K562 (cell line): ENCODE measurements around the gene SLC19A1. TPM values are rescaled to one million over a fixed set of nuclear protein-coding genes. Genes with fewer than 3 reads are reported as not detected.

Source experiments
- ADNP ChIP-seq: fragments of 200-800 bp; sonication (Bioruptor generic); IDR thresholded peaks from 2 replicates; pipeline ENCODE4 v1.6.1; 2016; ENCODE audit warnings: missing genetic modification characterization, missing compliant biosample characterization
- BCL6 ChIP-seq: fragments of 250-450 bp; sonication (Bioruptor Pico); IDR thresholded peaks from 2 replicates; pipeline ENCODE4 v1.4.0; 2020
- CHD4 ChIP-seq: fragments of 200-600 bp; sonication (generic); IDR thresholded peaks from 3 replicates; pipeline ENCODE4 v1.6.1; 2012; ENCODE audit warnings: low read depth, mild to moderate bottlenecking, mixed read lengths, low read length, inconsistent platforms; ENCODE audit not compliant: insufficient read depth, insufficient replicate concordance, poor library complexity, severe bottlenecking
- DLX4 ChIP-seq: fragments of 250-450 bp; sonication (Bioruptor Pico); IDR thresholded peaks from 2 replicates; pipeline ENCODE4 v1.6.1; 2021; ENCODE audit warnings: mild to moderate bottlenecking
- DPF2 ChIP-seq: fragments of 450-650 bp; IDR thresholded peaks from 2 replicates; pipeline ENCODE4 v1.6.1; 2016
- ETV6 ChIP-seq, 3 experiments: fragments of 150-350 bp in 1 of 3; sonication (generic) in 1 of 3; formaldehyde crosslinking in 1 of 3; IDR thresholded peaks; 2 replicates each; pipeline versions ENCODE4 v1.6.1 to v1.8.0; 2014 to 2022; ENCODE audit warnings: borderline replicate concordance in 2 of 3, low read depth in 2 of 3, antibody characterized with exemption in 1 of 3, low read length in 1 of 3, mild to moderate bottlenecking in 1 of 3, missing genetic modification reagents in 1 of 3
- GABPB1 ChIP-seq: sonication (generic); formaldehyde crosslinking; IDR thresholded peaks from 2 replicates; pipeline ENCODE4 v1.8.0; 2022; ENCODE audit warnings: mild to moderate bottlenecking, missing genetic modification reagents
- KLF1 ChIP-seq: fragments of 450-650 bp; IDR thresholded peaks from 2 replicates; pipeline ENCODE4 v1.6.1; 2016; ENCODE audit warnings: missing genetic modification characterization, missing compliant biosample characterization
- LEF1 ChIP-seq: fragments of 450-650 bp; IDR thresholded peaks from 2 replicates; pipeline ENCODE4 v1.6.1; 2016; ENCODE audit warnings: mild to moderate bottlenecking
- PHB ChIP-seq: fragments of 250-450 bp; sonication (Bioruptor Pico); IDR thresholded peaks from 2 replicates; pipeline ENCODE4 v1.5.0; 2021
- PHF20 ChIP-seq: fragments of 450-650 bp; IDR thresholded peaks from 2 replicates; pipeline ENCODE4 v1.6.1; 2018; ENCODE audit not compliant: partially characterized antibody
- RAD21 ChIP-seq, 2 experiments: fragments of 250-450 bp in 1 of 2; fragments of 450-650 bp in 1 of 2; sonication (Bioruptor Pico) in 1 of 2; formaldehyde crosslinking in 1 of 2; IDR thresholded peaks in 1 of 2; conservative IDR thresholded peaks in 1 of 2; 2 replicates each; pipeline versions ENCODE4 v1.4.0 to v1.8.0; 2020 to 2022; ENCODE audit warnings: mild to moderate bottlenecking in 2 of 2, moderate library complexity in 1 of 2
- SAFB2 ChIP-seq: fragments of 200-400 bp; formaldehyde crosslinking; IDR thresholded peaks from 2 replicates; pipeline ENCODE4 v1.6.1; 2018; ENCODE audit warnings: borderline replicate concordance, low read length, low read depth, moderate library complexity; ENCODE audit not compliant: severe bottlenecking
- TAF15 ChIP-seq: fragments of 200-400 bp; formaldehyde crosslinking; IDR thresholded peaks from 2 replicates; pipeline ENCODE4 v1.6.1; 2017; ENCODE audit warnings: mild to moderate bottlenecking, low read depth, low read length, moderate library complexity
- TCF7L2 ChIP-seq: fragments of 150-350 bp; IDR thresholded peaks from 2 replicates; pipeline ENCODE4 v1.6.1; 2016; ENCODE audit warnings: low read depth, mild to moderate bottlenecking, low read length, moderate library complexity
- TCFL5 ChIP-seq: fragments of 250-450 bp; sonication (Bioruptor Pico); conservative IDR thresholded peaks from 2 replicates; pipeline ENCODE4 v1.6.1; 2021; ENCODE audit warnings: mild to moderate bottlenecking, moderate library complexity, matching md5 sums
- TFAM ChIP-seq: fragments of 250-450 bp; sonication (Bioruptor Pico); conservative IDR thresholded peaks from 2 replicates; pipeline ENCODE4 v1.5.0; 2021; ENCODE audit warnings: mild to moderate bottlenecking, moderate library complexity
- THAP12 ChIP-seq: fragments of 250-450 bp; sonication (Bioruptor Pico); IDR thresholded peaks from 2 replicates; pipeline ENCODE4 v1.9.0; 2021; ENCODE audit warnings: mild to moderate bottlenecking, inconsistent platforms
- YBX1 ChIP-seq: fragments of 450-650 bp; IDR thresholded peaks from 2 replicates; pipeline ENCODE4 v1.7.1; 2016; ENCODE audit warnings: mild to moderate bottlenecking
- ZC3H8 ChIP-seq: fragments of 450-650 bp; IDR thresholded peaks from 2 replicates; pipeline ENCODE4 v1.6.1; 2017
- ZEB2 ChIP-seq: fragments of 450-650 bp; IDR thresholded peaks from 2 replicates; pipeline ENCODE4 v1.6.1; 2016
- ZNF133 ChIP-seq: fragments of 250-450 bp; sonication (Bioruptor Pico); IDR thresholded peaks from 2 replicates; pipeline ENCODE4 v1.4.0; 2020; ENCODE audit warnings: mild to moderate bottlenecking
- ZNF197 ChIP-seq: fragments of 200-800 bp; sonication (Bioruptor generic); IDR thresholded peaks from 2 replicates; pipeline ENCODE4 v1.6.1; 2016; ENCODE audit warnings: low read depth, missing genetic modification characterization, missing compliant biosample characterization
- ZNF282 ChIP-seq: sonication (generic); formaldehyde crosslinking; IDR thresholded peaks from 2 replicates; pipeline ENCODE4 v1.8.1; 2023; ENCODE audit warnings: missing genetic modification reagents
- ZNF586 ChIP-seq: fragments of 450-650 bp; formaldehyde crosslinking; conservative IDR thresholded peaks from 2 replicates; pipeline ENCODE4 v1.4.0; 2020; ENCODE audit warnings: mild to moderate bottlenecking, moderate library complexity
- polyA plus RNA-seq, 8 experiments: library from polyadenylated mRNA; depleted of rRNA in 4 of 8; stranded (reverse) in 5 of 8; unstranded in 3 of 8; fragments of >200 nt; fragmentation: Nextera tagmentation in 2 of 8; fragmentation: Illumina TruSeq in 1 of 8; extraction: Ambion mirVana in 2 of 8; extraction: Trizol in 1 of 8; gene quantifications; 2 replicates each; pipeline versions ENCODE4 v1.2.1 to v1.2.3, GENCODE V29; 2011 to 2014; ENCODE audit warnings: inconsistent platforms in 1 of 8, missing spikeins in 1 of 8
- total RNA-seq, 7 experiments: library from RNA; depleted of rRNA in 6 of 7; stranded (reverse); fragments of >200 nt in 6 of 7; fragmentation: Illumina TruSeq in 2 of 7; extraction: Trizol in 2 of 7; gene quantifications; 2 replicates each; pipeline versions ENCODE4 v1.2.1 to v1.2.3, GENCODE V29; 2011 to 2021; ENCODE audit warnings: low replicate concordance in 1 of 7
- TF ChIP-seq, protein P1 (sequence below), 3 experiments: IDR thresholded peaks in 2 of 3; conservative IDR thresholded peaks in 1 of 3; 2 replicates each; pipeline ENCODE4 v1.5.1; 2011 to 2012; ENCODE audit warnings: low read length in 3 of 3, mild to moderate bottlenecking in 3 of 3, control low read depth in 2 of 3, improper control_type of control experiment in 1 of 3, inconsistent platforms in 1 of 3, low read depth in 1 of 3, mixed read lengths in 1 of 3, moderate library complexity in 1 of 3; ENCODE audit not compliant: insufficient read depth in 2 of 3

The SLC19A1 gene
- total and polyA plus RNA-seq, 9 of the 15 experiments (the other 6 are each of a cell fraction or from before 2014, with no cell fraction given): 0.65 to 88.7 (median 12.0) TPM

- TF ChIP-seq CHD4 (no peak), KLF1 (tag) (no peak), ETV6 (IDR thresholded peaks at IDR 0.05; ENCODE audit: borderline replicate concordance in 1 of 2, low read depth in 2 of 2, low read length in 1 of 2) (no peak), ETV6 (CRISPR knock-in tag; IDR thresholded peaks at IDR 0.05; ENCODE audit: borderline replicate concordance) (peak; percentile 69; the same call in 1 of the 2 replicates), ZEB2 (no peak), ZNF133 (no peak), TCFL5 (no peak), SAFB2 (no peak), PHF20 (peak; percentile 30), TCF7L2 (no peak), PHB (CRISPR knock-in tag) (no peak), ADNP (tag) (no peak), TAF15 (no peak), DPF2 (peak; percentile 40; the same call in 1 of the 2 replicates), ZNF197 (CRISPR knock-in tag) (no peak), TFAM (CRISPR knock-in tag) (no peak), RAD21 (CRISPR knock-in tag; conservative IDR thresholded peaks at IDR 0.05 in 1 of 2, IDR thresholded peaks at IDR 0.05 in 1 of 2) (peak; percentile 67 to 85), ZNF282 (CRISPR knock-in tag) (no peak), BCL6 (CRISPR knock-in tag) (no peak), LEF1 (no peak), ZC3H8 (no peak), YBX1 (no peak), ZNF586 (CRISPR knock-in tag) (no peak), DLX4 (CRISPR knock-in tag) (no peak), GABPB1 (CRISPR knock-in tag) (peak; percentile 14), THAP12 (CRISPR knock-in tag) (0 out of 2 replicates have a peak, but pooled peaks have one; percentile 27)
- TF ChIP-seq, protein P1, sequence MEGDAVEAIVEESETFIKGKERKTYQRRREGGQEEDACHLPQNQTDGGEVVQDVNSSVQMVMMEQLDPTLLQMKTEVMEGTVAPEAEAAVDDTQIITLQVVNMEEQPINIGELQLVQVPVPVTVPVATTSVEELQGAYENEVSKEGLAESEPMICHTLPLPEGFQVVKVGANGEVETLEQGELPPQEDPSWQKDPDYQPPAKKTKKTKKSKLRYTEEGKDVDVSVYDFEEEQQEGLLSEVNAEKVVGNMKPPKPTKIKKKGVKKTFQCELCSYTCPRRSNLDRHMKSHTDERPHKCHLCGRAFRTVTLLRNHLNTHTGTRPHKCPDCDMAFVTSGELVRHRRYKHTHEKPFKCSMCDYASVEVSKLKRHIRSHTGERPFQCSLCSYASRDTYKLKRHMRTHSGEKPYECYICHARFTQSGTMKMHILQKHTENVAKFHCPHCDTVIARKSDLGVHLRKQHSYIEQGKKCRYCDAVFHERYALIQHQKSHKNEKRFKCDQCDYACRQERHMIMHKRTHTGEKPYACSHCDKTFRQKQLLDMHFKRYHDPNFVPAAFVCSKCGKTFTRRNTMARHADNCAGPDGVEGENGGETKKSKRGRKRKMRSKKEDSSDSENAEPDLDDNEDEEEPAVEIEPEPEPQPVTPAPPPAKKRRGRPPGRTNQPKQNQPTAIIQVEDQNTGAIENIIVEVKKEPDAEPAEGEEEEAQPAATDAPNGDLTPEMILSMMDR (IDR thresholded peaks at IDR 0.05 in 2 of 3, conservative IDR thresholded peaks at IDR 0.05 in 1 of 3; ENCODE audit: insufficient read depth in 2 of 3, low read depth in 1 of 3, low read length in 3 of 3): peak; percentile 91 to 98 (median 97)
These were observed 13.5 kb upstream of the SLC19A1 start (continued) for GRCh38 chr21:45555557-45556301.
